Upper lobe of left lung (tissue), 6 donors: ENCODE measurements around the gene RGR. TPM values are rescaled to one million over a fixed set of nuclear protein-coding genes. Genes with fewer than 3 reads are reported as not detected.

Source experiments
- ATAC-seq, 2 donors: fragments of 200-7000 bp; cut with Tn5 transposase; one replicate each; pipeline ENCODE4 v1.9.1; 2022; ENCODE audit warnings: mild to moderate bottlenecking in 2 of 2, moderate library complexity in 2 of 2; ENCODE audit not compliant: low FRiP score in 2 of 2
- DNase-seq, 2 donors: peaks; one replicate each; pipeline ENCODE4 v3.0.0-alpha.2; 2019 to 2020
- H3K27ac ChIP-seq, 4 donors: fragments of 200-600 bp; sonication (generic); one replicate each; pipeline ENCODE4 v1.5.1; 2016 to 2019
- H3K27me3 ChIP-seq, 4 donors: fragments of 200-600 bp; sonication (generic); one replicate each; pipeline ENCODE4 v1.5.1; 2017 to 2019
- H3K36me3 ChIP-seq, 4 donors: fragments of 200-600 bp; sonication (generic); one replicate each; pipeline ENCODE4 v1.5.1; 2016 to 2019
- H3K4me1 ChIP-seq, 4 donors: fragments of 200-600 bp; sonication (generic); one replicate each; pipeline ENCODE4 v1.5.1; 2018 to 2019
- H3K4me3 ChIP-seq, 4 donors: fragments of 200-600 bp; sonication (generic); one replicate each; pipeline ENCODE4 v1.5.1; 2017 to 2019; ENCODE audit warnings: mild to moderate bottlenecking in 2 of 4, moderate library complexity in 1 of 4
- H3K9me3 ChIP-seq, 4 donors: fragments of 200-600 bp; sonication (generic); one replicate each; pipeline ENCODE4 v1.5.1; 2018 to 2019
- CTCF ChIP-seq, 6 experiments: fragments of 450-650 bp in 4 of 6; fragments of 200-600 bp in 2 of 6; sonication (generic) in 2 of 6; IDR thresholded peaks; one replicate each; pipeline ENCODE4 v1.5.1; 2016 to 2019; ENCODE audit warnings: antibody characterized with exemption in 6 of 6
- EP300 ChIP-seq, 4 donors: sonication (generic); formaldehyde crosslinking; IDR thresholded peaks; one replicate each; pipeline ENCODE4 v1.5.1; 2017; ENCODE audit warnings: antibody characterized with exemption in 4 of 4, control low read depth in 2 of 4
- POLR2A ChIP-seq, 4 donors: fragments of 450-650 bp; IDR thresholded peaks; one replicate each; pipeline ENCODE4 v1.5.1; 2016 to 2017; ENCODE audit warnings: antibody characterized with exemption in 4 of 4, mild to moderate bottlenecking in 2 of 4
- POLR2AphosphoS5 ChIP-seq, 2 donors: sonication (generic); formaldehyde crosslinking; IDR thresholded peaks; one replicate each; pipeline ENCODE4 v1.5.1; 2017; ENCODE audit warnings: antibody characterized with exemption in 2 of 2
- WGBS, 2 donors: methylation state at CpG; one replicate each; pipeline ENCODE4 v1.1.5; 2017 to 2018; 5-methylcytosine and 5-hydroxymethylcytosine counted together
- total RNA-seq, 6 donors: library from RNA; depleted of rRNA in 4 of 6; stranded (reverse); fragments of >200 nt in 4 of 6; gene quantifications; one replicate each; pipeline versions ENCODE4 v1.1.0 to v1.2.1, GENCODE V29; 2016 to 2021
- donor health status: DM: no; HTN: no; CAD: no; lungs with moderate emphysema.
- donor health status: DM: no; HTN: yes; CAD: no; lungs with severe emphysema.

The RGR gene
- total RNA-seq, 6 donors from 2014 or later, result 0.49 to 14.7 (median 0.91) TPM; not detected in 3

DNA sequence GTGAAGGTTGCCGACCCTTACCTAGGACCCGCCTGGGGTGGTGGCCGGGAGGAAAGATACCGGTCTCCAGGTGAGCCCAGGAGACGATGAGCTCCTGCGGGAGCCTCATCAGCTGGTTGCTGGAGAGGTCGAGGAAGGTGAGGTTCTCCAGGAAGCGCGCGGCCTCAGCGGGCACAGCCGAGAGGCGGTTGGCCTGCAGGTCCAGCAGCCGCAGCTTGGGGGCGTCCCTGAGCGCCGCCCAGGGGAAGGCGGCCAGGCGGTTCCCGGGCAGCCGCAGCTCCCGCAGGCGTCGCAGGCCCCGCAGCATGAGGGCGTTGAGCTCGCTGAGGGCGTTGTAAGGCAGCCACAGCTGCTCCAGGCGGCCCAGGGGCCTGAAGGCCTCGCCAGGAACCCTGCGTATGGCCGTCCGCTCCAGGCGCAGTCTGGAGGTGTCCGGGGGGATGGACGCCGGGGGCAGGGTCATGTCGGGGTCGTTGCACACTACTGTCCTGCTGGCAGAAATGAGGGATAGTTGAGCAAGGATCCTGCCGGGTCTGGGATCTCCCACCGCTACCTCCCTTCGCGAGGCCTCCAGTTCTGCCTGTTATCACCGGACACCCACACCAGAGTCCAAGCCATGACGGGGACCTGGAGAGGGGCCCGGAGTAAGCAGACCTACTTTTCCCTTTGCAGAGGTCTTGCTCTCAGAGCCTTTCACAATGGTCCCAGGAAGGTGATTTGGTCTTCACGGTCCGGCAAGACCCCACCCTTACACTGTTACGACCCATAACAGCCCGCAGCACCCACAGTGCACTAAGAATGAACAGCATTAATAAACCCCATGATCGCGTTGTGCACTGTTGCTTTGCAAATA lies 7.4 kb upstream of the RGR start:
- DNase-seq (peak in 1 of 2 donors; percentile 77), ATAC-seq (no peak)
- WGBS, 2 donors, result 64% methylated on average over 22 to 43 of the region's 52 CpGs
- H3K9me3 ChIP-seq, result no peaks in the 10 kb centered on the region
- H3K4me3 ChIP-seq, result no peak overlapping the region
- no peak overlapping the region for H3K27ac ChIP-seq
- no peaks in the 10 kb centered on the region for H3K4me1 ChIP-seq
- no peak for TF ChIP-seq POLR2AphosphoS5 (IDR thresholded peaks at IDR 0.05)
- TF ChIP-seq CTCF (IDR thresholded peaks at IDR 0.05), result no peak
- TF ChIP-seq EP300 (IDR thresholded peaks at IDR 0.05), result no peak
- H3K27me3 ChIP-seq, result no peaks in the 10 kb centered on the region
- H3K36me3 ChIP-seq, result no peaks in the 10 kb centered on the region

- Histone ChIP-seq H3K9me3 (no peaks in the 10 kb centered on the region), H3K4me3 (no peak overlapping the region), H3K27me3 (no peaks in the 10 kb centered on the region), H3K36me3 (no peaks in the 10 kb centered on the region), H3K4me1 (no peaks in the 10 kb centered on the region), H3K27ac (no peak overlapping the region)
- TF ChIP-seq CTCF (IDR thresholded peaks at IDR 0.05) (no peak), POLR2AphosphoS5 (IDR thresholded peaks at IDR 0.05) (no peak), EP300 (IDR thresholded peaks at IDR 0.05) (no peak), POLR2A (IDR thresholded peaks at IDR 0.05) (no peak)
- 86 to 87% methylated on average over 3 of the region's 3 CpGs for WGBS, 2 donors
- ATAC-seq, result no peak
- no peak for DNase-seq
Measured at GRCh38 chr10:84238909-84239308, 5.9 kb upstream of the RGR start.

DNA sequence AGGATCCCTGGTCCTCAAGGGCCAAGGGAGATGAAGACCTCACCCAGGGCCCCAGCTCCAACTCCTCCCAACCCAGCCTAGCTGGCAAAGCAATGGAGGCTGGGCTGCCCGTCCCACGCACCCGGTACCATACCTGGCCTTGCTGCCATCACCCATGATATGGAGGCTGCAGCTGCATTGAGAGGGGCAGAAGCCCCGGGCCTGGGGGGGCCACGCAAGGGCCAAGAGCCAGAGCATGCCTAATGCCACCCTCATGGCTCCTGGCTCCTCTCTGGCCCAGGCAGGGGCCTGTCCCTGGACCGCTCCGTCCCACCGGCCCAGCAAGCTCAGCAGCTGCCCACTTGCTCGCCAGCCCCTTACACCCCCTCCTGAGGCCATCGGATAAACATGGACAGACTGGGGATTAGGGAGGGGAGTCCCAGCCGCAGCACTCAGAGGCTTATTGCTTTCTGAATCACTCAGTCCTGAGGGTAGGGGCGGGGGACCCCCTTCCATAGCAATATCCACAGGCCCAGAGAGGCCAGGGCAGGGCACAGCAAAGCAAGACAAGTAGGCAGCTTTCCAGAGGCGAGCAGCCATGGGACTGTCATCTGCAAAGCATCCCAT lies 3.6 kb upstream of the RGR start, which contains the start of gene LRIT1:
Gene LRIT1 (minus strand): TSS at position 362 of the 606 bp plus-strand sequence. CDS start 107 bp downstream, at position 255.
- no peak for TF ChIP-seq CTCF (IDR thresholded peaks at IDR 0.05)
- no peak for TF ChIP-seq POLR2AphosphoS5 (IDR thresholded peaks at IDR 0.05)
- no peak for TF ChIP-seq EP300 (IDR thresholded peaks at IDR 0.05)
- TF ChIP-seq POLR2A (IDR thresholded peaks at IDR 0.05), result no peak
- ATAC-seq (no peak), DNase-seq (peak in 1 of 2 donors; percentile 74)
- no peak within 1 kb of the TSS for H3K4me3 ChIP-seq
- H3K36me3 ChIP-seq, result no peaks in the 10 kb centered on the region
- H3K27ac ChIP-seq, result no peak within 1 kb of the TSS
- 66 to 84% methylated on average over 4 to 13 of the region's 13 CpGs for WGBS, 2 donors
- no peaks in the 10 kb centered on the region for H3K4me1 ChIP-seq
- H3K9me3 ChIP-seq, result no peaks in the 10 kb centered on the region
- H3K27me3 ChIP-seq, result no peaks in the 10 kb centered on the region

- no peaks in the 10 kb centered on the region for H3K9me3 ChIP-seq
- TF ChIP-seq POLR2AphosphoS5 (IDR thresholded peaks at IDR 0.05) (no peak), CTCF (IDR thresholded peaks at IDR 0.05) (no peak), POLR2A (IDR thresholded peaks at IDR 0.05) (no peak), EP300 (IDR thresholded peaks at IDR 0.05) (no peak)
- no peaks in the 10 kb centered on the region for H3K4me1 ChIP-seq
- H3K4me3 ChIP-seq, result no peak overlapping the region
- H3K36me3 ChIP-seq, result no peaks in the 10 kb centered on the region
- ATAC-seq, result no peak
- no peaks in the 10 kb centered on the region for H3K27me3 ChIP-seq
- DNase-seq, result no peak
- 89 to 98% methylated on average over 3 of the region's 3 CpGs for WGBS, 2 donors
- H3K27ac ChIP-seq, result no peak overlapping the region
Measured at GRCh38 chr10:84243759-84244158, 1.1 kb upstream of the RGR start.
